HG03439 (cell line): Measurements from ENCODE around the gene LAMB1.

Source experiments
- ATAC-seq: cut with Tn5 transposase; IDR thresholded peaks from one replicate; pipeline ENCODE4 v1.9.1; 2021; ENCODE audit warnings: mild to moderate bottlenecking, moderate library complexity; ENCODE audit not compliant: unreplicated experiment

The LAMB1 gene

DNA sequence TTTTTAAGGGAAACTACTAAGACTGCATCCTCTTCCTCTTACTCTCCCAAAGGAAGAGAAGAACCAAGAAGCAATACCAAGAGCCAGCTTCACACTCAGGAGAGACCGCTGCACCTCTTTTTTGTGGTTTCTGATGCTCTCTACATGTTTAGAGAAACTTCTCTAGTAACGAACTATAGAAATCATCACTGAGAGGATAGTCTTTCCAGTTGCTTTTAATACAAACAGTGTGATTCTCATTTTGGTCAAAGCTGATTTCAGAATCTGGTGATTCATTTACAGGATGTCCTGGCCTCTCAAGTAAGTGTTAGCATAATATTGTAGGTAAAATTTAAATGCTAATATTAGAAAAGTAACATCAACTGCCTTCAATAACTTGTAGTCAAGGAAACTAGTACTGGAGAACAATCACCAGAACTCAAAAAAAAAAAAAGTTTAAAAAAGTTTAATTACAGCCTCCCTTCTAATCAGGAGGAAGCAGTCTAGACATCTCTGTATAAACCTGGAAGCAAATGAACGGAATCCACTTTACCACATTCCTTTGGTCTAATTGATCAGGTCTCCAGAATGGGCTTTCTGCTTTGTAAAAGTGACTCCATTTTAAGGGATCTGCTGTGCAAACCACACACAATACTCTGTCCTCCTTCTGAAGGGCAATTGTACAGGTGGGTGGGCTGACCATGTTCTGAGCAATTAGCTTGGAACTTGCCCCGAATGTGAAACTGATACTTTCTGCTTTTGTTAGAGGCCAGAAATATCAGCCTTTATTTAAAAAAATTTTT, 3.0 kb downstream of the LAMB1 start:
- no peak for ATAC-seq

DNA sequence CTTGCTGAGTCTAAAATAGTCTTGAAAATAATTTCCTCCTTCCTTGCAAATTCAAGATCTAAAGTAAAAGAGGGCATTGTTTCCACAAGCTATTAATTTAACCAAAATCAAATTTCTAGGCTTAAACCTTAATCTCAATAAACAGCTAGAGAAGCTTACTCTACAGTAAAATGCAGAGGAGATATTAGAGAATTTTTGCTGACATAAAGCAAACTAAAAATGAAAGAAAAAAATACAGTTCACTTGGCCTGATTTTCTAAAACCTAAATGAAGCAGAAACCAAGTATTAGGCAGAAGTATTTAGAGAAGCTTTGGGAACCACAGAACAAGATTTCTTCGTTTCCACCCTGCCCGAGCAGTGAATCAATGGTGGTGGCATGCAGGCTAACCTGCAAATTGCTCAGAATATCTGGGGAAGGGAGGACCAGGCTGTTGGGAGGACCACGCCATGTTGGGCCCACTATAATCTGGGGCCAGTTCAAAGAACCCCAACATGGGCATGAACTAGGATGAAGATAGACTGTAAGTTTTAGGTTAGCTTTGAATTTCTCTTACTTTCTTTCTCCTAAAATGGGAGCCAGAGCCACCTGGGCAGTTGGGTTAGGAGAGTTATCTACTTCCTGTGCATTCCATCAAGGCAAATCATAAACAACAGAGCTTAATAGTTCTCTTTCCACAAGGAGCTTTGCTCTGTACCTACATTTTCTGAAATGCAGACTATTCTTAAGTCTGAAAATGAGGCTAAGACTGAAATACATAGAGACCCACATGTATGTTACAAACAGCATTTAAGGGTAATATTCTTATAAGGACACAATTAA, 4.1 kb downstream of the LAMB1 start:
- no peak for ATAC-seq

- no peak for ATAC-seq
Measured at GRCh38 chr7:107998150-107998549, 4.8 kb downstream of the LAMB1 start.

DNA sequence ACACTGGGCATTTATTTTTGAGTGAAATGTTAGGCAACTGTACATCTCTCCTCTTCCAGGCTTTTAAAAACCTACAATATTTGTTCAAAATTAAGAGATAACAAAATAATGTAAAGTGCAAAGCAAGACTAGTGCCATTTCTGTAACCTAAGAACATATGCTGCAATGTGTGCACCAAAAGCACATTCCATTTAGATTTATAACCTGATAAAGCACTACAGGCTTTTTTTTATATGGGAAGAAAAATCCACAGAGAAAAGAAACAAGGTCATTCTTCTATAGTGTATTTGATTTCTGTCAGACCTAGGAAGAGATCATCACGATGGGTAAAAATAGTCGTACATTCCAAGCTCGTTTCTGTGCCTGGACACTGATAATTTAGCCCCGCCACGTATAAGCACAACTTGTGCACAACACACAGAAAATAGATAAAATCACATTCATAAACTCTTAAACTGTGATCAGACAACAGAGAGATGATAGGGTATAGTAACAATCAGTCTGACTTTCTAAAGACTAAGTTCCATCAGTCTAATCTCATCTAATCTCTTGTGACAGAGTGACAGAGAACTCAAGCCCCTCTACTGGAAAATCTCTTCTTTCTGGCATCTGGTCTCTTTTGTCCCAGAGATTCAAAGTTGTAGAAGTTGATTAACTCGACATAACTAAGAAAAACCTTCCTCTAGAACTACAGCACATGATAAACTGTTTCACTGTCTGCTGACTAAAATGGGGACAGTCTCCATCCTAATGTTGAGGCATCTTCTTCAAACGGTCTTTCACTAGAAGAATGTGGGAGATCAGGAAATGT, 6.7 kb downstream of the LAMB1 start:
- no peak for ATAC-seq

DNA sequence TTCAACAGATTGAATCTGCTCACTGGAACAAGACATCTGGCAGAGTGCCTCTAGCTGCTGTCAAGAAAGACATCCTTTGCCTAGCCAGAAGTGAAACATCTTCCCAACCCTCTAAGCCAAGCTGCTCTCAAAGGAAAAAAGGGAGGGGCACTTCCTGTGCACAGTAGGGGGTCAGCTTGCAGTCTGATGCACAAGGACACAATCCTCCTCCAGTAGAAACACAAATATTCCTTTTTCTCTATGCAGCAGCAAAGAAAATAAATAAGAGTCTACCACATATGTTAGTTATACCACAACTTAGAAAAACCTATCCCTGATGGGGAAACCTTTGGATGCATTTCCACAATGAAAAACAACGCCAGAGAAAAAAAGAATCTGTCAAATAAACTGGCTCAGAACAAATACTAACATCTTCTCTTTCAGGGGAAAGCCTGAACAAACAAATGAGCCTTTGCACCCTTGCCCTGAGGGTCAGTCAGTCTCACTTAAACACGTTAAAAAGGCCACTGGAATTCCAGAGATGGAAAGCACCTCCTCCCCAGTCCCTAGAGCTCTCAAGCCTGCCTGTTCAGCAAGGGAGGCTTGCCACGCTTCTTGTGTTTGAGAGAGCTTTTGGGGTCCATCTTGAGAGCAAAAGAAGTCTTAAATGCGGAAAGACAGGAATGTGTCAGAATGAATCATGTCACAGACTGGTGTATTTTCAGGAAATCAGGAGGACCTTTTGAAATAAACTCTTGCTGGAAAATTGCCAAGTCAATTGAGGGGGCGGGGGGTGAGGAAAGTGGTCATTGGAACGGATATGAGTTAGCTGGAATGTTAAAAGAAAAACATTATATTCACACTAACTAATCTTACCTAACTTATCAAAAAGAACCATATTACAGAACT, 7.5 kb downstream of the LAMB1 start:
- ATAC-seq: no peak

DNA sequence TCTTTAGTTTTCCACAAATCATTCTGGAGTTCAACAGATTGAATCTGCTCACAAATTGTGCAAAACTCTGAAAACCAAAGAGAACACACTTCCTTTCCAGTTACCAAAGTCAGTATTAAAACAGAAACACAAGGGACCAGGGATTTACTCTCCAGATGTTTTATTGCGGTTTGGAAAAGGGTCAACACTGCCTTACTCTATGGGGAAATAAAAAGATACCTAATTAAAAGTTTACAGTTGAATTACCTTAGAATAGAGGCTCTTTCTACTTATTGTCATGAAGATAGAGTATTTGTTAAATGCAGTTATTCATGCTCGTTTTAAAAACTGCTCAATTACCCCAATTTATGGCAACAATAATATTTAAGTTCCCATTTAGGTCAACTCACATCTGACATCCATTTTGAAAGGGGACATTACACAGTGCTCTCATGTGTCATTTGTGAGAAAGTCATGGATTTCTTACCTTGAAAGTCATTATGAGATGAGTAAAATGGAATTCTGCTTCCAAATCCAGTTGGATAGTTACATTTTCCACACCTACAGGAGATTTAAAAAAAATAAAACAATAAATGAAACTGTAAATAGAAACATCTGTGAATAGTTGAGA, 8.4 kb downstream of the LAMB1 start:
- no peak for ATAC-seq

GRCh38 chr7:107993891-107994291, 9.1 kb downstream of the LAMB1 start:
- ATAC-seq: no peak

- ATAC-seq: no peak
Measured at GRCh38 chr7:107989618-107990373, 13.2 kb downstream of the LAMB1 start.

GRCh38 chr7:107982918-107983389, 20.0 kb downstream of the LAMB1 start:
- no peak for ATAC-seq

DNA sequence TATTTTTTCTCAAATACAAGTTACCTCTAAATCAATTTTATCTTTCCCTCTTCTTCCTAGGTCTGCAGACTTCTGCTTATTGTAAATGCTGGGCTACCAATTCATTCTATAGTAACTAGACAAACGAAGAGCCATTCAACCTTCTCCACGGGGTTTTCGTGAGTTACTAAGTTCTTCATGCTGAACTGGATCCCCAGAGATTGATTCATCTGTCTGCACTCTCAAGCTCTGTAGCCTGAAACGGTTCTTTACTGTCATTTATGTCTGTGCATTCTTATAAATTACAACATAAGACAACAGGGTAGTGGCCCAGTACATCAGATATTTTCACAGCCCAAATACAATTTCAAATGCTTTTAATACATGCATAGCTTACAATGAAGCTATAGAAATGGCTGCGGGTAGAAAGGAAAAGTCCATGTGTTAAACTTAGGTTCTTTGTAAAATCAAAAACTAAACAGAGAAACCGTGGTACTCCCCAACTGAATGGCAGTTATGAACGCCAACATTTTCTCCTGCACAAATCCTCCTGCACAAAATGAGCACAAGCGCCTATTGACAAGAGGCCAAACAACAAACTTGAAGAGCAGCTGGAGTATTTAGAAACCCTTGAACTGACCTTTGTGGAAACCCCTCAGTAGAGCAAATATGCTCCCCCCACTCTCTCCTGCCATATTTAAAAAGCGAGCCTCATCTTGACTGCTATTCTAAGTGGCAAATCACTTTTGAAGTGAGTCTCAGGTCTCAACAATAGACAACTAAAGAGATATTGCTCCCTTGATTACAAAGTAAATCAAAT, 20.7 kb downstream of the LAMB1 start:
- ATAC-seq: no peak

DNA sequence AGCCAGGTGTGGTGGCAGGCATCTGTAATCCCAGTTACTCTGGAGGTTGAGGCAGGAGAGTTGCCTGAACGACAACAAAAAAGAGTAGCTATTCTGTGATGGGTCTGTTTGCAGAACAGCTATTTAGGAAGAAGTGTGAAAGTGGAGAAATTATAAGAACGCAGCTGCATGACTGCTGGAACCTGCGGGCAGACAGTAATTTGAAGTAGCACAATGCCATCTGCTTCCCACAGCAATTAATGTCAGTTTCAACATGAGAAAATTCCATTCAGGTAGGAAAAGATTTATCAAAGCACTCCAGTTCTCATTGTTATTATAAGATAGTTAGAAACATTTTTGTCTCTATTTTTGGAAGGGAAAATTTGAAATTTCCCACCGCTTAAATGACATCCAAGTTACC, 21.5 kb downstream of the LAMB1 start:
- ATAC-seq: no peak

DNA sequence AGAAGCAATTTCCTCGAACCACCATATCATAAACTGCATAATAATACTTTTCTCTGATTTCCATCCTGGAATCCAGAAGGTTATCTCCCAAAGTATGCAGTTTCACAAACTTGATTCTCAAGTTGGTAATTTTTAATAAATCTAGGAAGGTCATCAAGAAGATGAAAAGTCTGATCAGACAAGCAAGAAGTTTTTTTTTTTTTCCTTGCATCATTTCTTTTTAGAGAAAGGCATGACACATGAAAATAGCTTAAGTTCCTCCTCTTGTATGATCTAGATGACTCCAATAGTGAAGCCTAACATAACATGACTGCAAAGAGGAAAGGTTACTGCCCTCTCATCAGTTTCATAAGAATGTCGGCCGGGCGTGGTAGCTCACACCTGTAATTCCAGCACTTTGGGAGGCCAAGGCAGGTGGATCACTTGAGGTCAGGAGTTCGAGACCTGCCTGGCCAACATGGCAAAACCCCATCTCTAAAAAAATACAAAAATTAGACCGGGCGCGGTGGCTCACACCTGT, 22.2 kb downstream of the LAMB1 start:
- no peak for ATAC-seq

- ATAC-seq: no peak
Measured at GRCh38 chr7:107980171-107980570, 22.8 kb downstream of the LAMB1 start.

DNA sequence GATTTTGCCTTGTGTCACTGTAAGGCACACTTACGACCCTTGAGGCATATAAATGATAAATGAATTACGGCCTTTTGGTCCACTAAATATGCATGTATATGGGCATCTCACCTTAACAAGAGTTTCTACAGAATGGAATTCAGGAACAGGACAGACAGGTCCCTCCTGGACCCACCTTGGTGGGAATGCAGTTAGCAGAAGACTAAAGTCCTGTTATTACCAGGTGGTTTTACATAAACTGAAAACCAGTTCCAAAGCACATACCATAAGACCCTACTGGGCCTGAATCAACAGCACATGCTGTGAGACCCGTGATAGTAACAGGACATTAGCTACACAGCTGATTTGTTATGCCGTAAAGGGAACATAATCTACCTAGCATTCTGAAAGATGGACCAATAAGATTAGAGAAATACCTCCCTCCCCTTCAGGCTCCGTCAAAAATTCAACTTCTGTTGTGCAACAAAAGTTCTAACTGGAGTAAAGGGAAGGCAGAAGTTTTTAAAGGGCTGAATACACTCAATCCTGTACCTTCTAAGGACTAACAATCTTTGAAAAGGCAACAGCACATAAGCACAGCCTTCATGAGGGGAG, 24.0 kb downstream of the LAMB1 start:
- no peak for ATAC-seq

DNA sequence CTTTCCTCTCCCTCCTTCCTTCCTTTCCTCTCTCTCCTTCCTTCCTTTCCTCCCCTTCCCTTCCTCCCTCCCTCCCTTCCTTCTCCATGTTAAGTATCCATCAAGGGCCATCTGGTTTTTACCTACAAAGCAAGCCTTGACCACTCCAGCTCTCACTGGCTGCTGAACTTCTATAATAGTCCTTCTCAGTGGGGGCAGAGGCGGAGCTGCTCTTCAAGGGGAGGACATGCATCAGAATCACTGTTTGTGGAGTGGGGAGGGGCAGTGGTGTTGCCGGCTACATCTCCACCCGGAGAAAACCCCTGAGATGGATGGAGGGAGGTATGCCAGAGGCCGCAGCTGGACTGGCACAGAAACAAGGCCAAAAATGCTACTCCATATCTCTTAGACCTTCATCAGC, 25.9 kb downstream of the LAMB1 start:
- ATAC-seq: no peak

GRCh38 chr7:107976620-107977019, 26.3 kb downstream of the LAMB1 start:
- ATAC-seq: no peak

DNA sequence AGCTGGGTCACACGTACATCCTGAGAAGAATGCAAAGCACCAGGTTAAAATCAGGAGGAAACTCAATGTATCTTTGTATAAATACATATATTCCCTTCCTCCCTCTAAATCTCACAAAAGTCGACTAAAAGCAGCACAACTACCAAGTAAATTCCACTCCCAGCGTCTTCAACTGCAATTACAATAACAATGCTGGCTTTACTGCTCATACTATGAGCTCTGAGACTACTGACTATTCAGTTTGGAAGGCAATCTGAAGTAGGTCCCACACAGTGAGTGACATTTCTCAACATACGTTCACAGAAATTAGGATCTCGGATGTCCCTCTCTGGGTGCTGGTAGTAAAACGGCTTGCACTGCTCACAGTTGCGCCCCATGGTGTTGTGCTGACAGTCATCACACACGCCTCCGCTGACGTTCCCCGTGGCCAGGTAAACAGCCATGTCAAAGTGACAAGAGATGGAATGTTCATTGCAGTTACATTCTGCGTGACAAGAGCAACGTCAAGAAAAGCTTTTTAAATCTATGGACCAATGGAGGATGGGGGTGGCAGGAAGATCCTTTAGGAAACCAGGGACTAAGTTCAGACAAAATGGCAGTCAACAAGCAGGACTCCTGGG, 27.5 kb downstream of the LAMB1 start:
- ATAC-seq: no peak
